Upper lobe of right lung (tissue), 1 donor: ENCODE measurements around the gene BORCS5. TPM values are rescaled to one million over a fixed set of nuclear protein-coding genes. Genes with fewer than 3 reads are reported as not detected.

Experiments
- ATAC-seq: fragments of 200-7000 bp; cut with Tn5 transposase; one replicate; pipeline ENCODE4 v1.9.1; 2020; ENCODE audit warnings: mild to moderate bottlenecking, moderate library complexity
- DNase-seq: peaks from one replicate; pipeline ENCODE4 v3.0.0-alpha.2; 2020
- H3K27ac ChIP-seq: fragments of 200-600 bp; one replicate; pipeline ENCODE4 v1.8.0; 2022
- H3K27me3 ChIP-seq: fragments of 200-600 bp; one replicate; pipeline ENCODE4 v1.8.0; 2022; ENCODE audit warnings: mild to moderate bottlenecking
- H3K36me3 ChIP-seq: fragments of 200-600 bp; one replicate; pipeline ENCODE4 v1.8.0; 2022
- H3K4me1 ChIP-seq: fragments of 200-600 bp; one replicate; pipeline ENCODE4 v1.8.0; 2022
- H3K4me3 ChIP-seq: fragments of 200-600 bp; one replicate; pipeline ENCODE4 v1.8.0; 2022; ENCODE audit warnings: mild to moderate bottlenecking
- H3K9me3 ChIP-seq: fragments of 200-600 bp; one replicate; pipeline ENCODE4 v1.8.0; 2022
- intact Hi-C: fragments of 100-400 bp; cut with DNase I; formaldehyde crosslinking; loops from one replicate; pipeline ENCODE4 v1.11.0; 2022
- total RNA-seq: library from RNA; stranded (reverse); fragmentation: NEBNext Ultra II Directional; extraction: Animal tissue kit (Norgen Biotek cat#: 25700); gene quantifications from one replicate; pipeline ENCODE4 v1.2.1, GENCODE V29; 2021
- TF ChIP-seq, protein P1 (sequence below): fragments of 200-600 bp; IDR thresholded peaks from one replicate; pipeline ENCODE4 v1.8.0; 2022; ENCODE audit warnings: antibody characterized with exemption
- donor health status: DM: no; HTN: yes; CAD: no; lungs with severe emphysema.

BORCS5 gene
- total RNA-seq, 1 donor from 2014 or later, result 14.0 TPM

DNA sequence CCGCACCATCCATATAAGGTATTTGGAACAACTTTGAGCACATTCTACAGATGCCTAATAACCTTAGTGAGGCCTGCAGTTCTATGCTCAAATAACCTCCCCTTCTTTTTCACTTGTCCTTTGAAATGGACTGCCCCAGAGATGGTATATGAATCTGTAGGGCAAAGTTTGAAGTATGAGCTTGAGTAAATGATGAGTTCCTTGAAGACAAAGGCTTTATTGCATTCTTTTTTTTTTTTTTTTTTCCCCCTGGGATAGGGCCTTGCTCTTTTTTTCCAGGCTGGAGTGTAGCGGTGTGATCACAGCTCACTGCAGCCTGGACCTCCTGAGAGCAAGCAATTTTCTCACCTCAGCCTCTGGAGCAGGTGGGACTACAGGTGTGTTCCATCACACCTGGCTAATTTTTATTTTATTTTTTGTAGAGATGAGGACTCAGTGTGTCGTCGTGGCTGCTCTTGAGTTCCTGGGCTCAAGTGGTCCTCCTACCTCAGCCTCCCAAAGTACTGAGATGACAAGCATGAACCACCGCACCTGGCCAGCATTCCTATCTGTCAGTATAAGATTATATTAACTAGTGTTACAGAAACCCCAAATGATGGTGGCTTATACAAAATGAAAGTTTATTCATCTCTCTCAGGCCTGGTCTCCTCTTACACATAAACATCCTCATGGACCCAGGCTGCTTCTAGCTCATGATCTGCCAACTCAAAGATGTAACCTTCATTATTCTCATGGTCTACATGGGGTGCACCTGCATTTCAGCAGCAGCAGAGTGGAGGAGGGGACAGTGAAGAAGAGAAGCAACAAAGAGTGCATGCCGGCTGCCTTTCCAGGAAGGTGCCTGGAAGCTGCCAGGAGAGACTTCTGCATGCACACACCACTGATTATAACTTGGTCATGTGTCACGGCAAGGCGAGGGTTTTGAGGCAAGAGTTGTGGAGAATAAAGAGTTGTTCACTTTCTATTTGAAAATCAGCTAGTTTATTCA lies 104.4 kb downstream of the BORCS5 start:
- H3K4me1 ChIP-seq, result no peaks in the 10 kb centered on the region
- H3K27ac ChIP-seq, result no peak overlapping the region
- H3K9me3 ChIP-seq, result no peaks in the 10 kb centered on the region
- no peak for DNase-seq
- ATAC-seq, result no peak
- no peak overlapping the region for H3K4me3 ChIP-seq
- H3K36me3 ChIP-seq, result no peaks in the 10 kb centered on the region
- intact Hi-C loops, result no loop called here
- H3K27me3 ChIP-seq, result no peaks in the 10 kb centered on the region
- TF ChIP-seq, protein P1, sequence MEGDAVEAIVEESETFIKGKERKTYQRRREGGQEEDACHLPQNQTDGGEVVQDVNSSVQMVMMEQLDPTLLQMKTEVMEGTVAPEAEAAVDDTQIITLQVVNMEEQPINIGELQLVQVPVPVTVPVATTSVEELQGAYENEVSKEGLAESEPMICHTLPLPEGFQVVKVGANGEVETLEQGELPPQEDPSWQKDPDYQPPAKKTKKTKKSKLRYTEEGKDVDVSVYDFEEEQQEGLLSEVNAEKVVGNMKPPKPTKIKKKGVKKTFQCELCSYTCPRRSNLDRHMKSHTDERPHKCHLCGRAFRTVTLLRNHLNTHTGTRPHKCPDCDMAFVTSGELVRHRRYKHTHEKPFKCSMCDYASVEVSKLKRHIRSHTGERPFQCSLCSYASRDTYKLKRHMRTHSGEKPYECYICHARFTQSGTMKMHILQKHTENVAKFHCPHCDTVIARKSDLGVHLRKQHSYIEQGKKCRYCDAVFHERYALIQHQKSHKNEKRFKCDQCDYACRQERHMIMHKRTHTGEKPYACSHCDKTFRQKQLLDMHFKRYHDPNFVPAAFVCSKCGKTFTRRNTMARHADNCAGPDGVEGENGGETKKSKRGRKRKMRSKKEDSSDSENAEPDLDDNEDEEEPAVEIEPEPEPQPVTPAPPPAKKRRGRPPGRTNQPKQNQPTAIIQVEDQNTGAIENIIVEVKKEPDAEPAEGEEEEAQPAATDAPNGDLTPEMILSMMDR, result no peak

DNA sequence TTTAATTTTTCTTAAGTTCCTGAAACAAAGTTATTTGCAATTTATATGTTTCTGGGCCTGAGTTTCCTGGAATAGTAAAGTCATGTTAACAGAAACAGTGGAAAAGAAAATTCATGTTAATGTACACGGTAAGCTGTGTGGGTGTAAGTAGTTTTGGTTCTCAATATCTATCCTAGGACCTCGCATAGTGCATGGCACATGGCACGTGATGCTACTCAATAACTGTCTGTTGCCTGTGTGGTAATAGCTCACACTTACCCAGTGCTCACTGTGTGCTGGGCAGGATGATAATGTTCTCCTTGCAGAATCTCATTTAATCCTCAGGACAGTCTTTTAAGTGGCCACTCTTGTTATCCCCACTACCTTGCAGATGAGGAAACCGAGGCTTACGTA lies 105.0 kb downstream of the BORCS5 start:
- Histone ChIP-seq H3K9me3 (no peaks in the 10 kb centered on the region), H3K36me3 (no peaks in the 10 kb centered on the region), H3K27me3 (no peaks in the 10 kb centered on the region), H3K4me3 (no peak overlapping the region), H3K27ac (no peak overlapping the region), H3K4me1 (peaks cover under 1% of the 10 kb centered on the region)
- DNase-seq, result no peak
- intact Hi-C loops, result no loop called here
- TF ChIP-seq, protein P1, result no peak
- ATAC-seq, result peak; percentile 45

DNA sequence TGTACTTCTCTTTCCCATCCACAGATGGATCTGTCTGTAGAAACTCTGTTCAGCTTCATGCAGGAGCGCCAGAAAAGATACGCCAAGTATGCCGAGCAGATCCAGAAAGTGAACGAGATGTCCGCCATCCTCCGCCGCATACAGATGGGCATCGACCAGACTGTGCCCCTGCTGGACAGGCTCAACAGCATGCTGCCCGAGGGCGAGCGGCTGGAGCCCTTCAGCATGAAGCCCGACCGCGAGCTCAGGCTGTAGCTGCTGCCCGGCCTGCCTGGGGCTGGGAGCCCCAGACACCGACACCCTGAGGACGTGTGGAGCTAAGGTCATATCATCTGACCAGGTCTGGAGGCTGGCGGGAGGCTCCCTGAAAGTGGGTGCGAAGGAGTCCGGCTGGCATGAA lies 108.6 kb downstream of the BORCS5 start:
- ATAC-seq (no peak), DNase-seq (no peak)
- TF ChIP-seq, protein P1, result no peak
- peaks cover 10% of the 10 kb centered on the region for H3K4me1 ChIP-seq
- no peaks in the 10 kb centered on the region for H3K27me3 ChIP-seq
- no peak overlapping the region for H3K4me3 ChIP-seq
- intact Hi-C loops, result no loop called here
- peak overlapping the region; percentile 6 for H3K27ac ChIP-seq
- no peaks in the 10 kb centered on the region for H3K36me3 ChIP-seq
- no peaks in the 10 kb centered on the region for H3K9me3 ChIP-seq

DNA sequence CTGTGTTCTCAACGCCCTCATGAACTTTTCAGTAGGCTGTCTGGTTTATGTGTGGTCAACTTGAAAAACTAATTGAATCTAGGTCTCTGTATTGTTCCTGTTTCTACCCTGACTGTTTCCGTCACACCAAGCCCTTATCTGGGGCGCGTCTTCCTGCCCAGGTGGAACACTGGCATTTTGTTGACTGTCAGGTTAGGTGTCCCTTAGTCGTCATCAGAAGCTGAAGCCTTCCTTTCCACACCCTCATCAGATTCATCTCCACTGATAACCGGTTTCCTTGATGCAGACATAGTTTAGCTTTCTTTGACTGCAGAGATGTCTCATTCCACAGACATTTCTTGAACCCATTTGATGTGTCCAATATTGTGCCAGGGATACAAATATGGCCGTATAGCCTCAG lies 109.3 kb downstream of the BORCS5 start:
- Histone ChIP-seq H3K27me3 (no peaks in the 10 kb centered on the region), H3K27ac (peak overlapping the region; percentile 39), H3K9me3 (no peaks in the 10 kb centered on the region), H3K36me3 (no peaks in the 10 kb centered on the region), H3K4me1 (peaks cover 15% of the 10 kb centered on the region), H3K4me3 (no peak overlapping the region)
- intact Hi-C loops, result no loop called here
- ATAC-seq, result no peak
- TF ChIP-seq, protein P1, result no peak
- DNase-seq, result no peak

DNA sequence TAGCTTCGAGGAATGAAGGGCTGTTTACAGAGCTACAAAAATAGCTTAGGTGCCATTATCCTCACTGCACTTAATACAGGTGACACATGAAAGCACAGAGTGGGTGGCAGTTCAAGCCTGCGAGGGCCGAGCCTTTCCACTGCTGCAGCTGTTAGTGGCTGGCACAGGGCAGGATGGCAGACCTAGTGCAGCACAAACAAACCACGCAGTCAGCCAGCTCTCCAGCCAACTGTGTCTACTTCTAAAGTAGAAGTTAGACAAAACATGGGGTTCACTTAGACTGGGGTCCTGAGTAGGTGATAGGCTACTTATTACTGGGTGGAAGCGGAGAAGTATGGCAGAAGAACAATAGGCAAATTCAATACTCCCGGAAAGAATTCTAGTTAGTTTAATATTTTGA lies 110.4 kb downstream of the BORCS5 start:
- ATAC-seq, result no peak
- intact Hi-C loops, result no loop called here
- no peaks in the 10 kb centered on the region for H3K36me3 ChIP-seq
- no peak for DNase-seq
- no peaks in the 10 kb centered on the region for H3K9me3 ChIP-seq
- H3K27ac ChIP-seq, result peak overlapping the region; percentile 39
- H3K27me3 ChIP-seq, result no peaks in the 10 kb centered on the region
- H3K4me1 ChIP-seq, result peaks cover 15% of the 10 kb centered on the region
- TF ChIP-seq, protein P1, result no peak
- no peak overlapping the region for H3K4me3 ChIP-seq
